Liver (tissue), 9 donors: ENCODE data around the gene ICAM3. TPM values are rescaled to one million over a fixed set of nuclear protein-coding genes. Genes with fewer than 3 reads are reported as not detected.
A peak's percentile ranks its signal among the peaks of the same experiment; 100 is the strongest.

ENCODE experiments used
- DNase-seq: peaks from one replicate; pipeline ENCODE4 v3.0.0-alpha.2; 2017; ENCODE audit warnings: low spot score
- H3K27ac ChIP-seq, 2 donors: one replicate each; pipeline ENCODE4 v1.7.0; 2013; ENCODE audit warnings: inconsistent platforms in 2 of 2, low read length in 2 of 2, control low read depth in 1 of 2, low read depth in 1 of 2, mild to moderate bottlenecking in 1 of 2
- H3K27me3 ChIP-seq, 4 donors: one replicate each; pipeline versions ENCODE4 v1.6.1 to v1.7.0; 2013; ENCODE audit warnings: low read length in 3 of 4, inconsistent platforms in 1 of 4, mild to moderate bottlenecking in 1 of 4, moderate library complexity in 1 of 4; ENCODE audit not compliant: control insufficient read depth in 4 of 4, insufficient read depth in 4 of 4
- H3K36me3 ChIP-seq, 4 donors: one replicate each; pipeline versions ENCODE4 v1.6.1 to v1.7.0; 2013; ENCODE audit warnings: low read length in 3 of 4, mild to moderate bottlenecking in 3 of 4, low read depth in 1 of 4, moderate library complexity in 1 of 4; ENCODE audit not compliant: control insufficient read depth in 4 of 4, insufficient read depth in 3 of 4
- H3K4me1 ChIP-seq, 4 donors: one replicate each; pipeline versions ENCODE4 v1.6.1 to v1.7.0; 2013; ENCODE audit warnings: low read length in 3 of 4, mild to moderate bottlenecking in 3 of 4, moderate library complexity in 1 of 4; ENCODE audit not compliant: control insufficient read depth in 4 of 4, insufficient read depth in 4 of 4
- H3K4me3 ChIP-seq, 3 donors: one replicate each; pipeline versions ENCODE4 v1.6.1 to v1.7.0; 2013; ENCODE audit warnings: low read length in 3 of 3, control low read depth in 1 of 3, low read depth in 1 of 3, mild to moderate bottlenecking in 1 of 3
- H3K9ac ChIP-seq, 2 donors: one replicate each; pipeline ENCODE4 v1.7.0; 2013; ENCODE audit warnings: low read length in 2 of 2, mild to moderate bottlenecking in 2 of 2, moderate library complexity in 2 of 2, control low read depth in 1 of 2, low read depth in 1 of 2
- H3K9me3 ChIP-seq, 4 donors: one replicate each; pipeline versions ENCODE4 v1.6.1 to v1.7.0; 2013; ENCODE audit warnings: low read length in 3 of 4; ENCODE audit not compliant: control insufficient read depth in 4 of 4
- CTCF ChIP-seq: fragments of 150-350 bp; IDR thresholded peaks from 2 replicates; pipeline ENCODE4 v1.5.1; 2017; ENCODE audit warnings: improper control_type of control experiment, low read depth, low read length; ENCODE audit not compliant: missing input control
- EGR1 ChIP-seq, 2 donors: IDR thresholded peaks; 2 replicates each; pipeline ENCODE4 v1.6.1; 2016 to 2018; ENCODE audit warnings: antibody characterized with exemption in 2 of 2, low read depth in 2 of 2
- FOXA1 ChIP-seq: IDR thresholded peaks from 2 replicates; pipeline ENCODE4 v1.6.1; 2016; ENCODE audit warnings: antibody characterized with exemption
- FOXA2 ChIP-seq: IDR thresholded peaks from 2 replicates; pipeline ENCODE4 v1.6.1; 2016; ENCODE audit warnings: antibody characterized with exemption
- GABPA ChIP-seq, 2 donors: IDR thresholded peaks in 1 of 2; conservative IDR thresholded peaks in 1 of 2; 2 replicates each; pipeline ENCODE4 v1.6.1; 2016; ENCODE audit warnings: antibody characterized with exemption in 2 of 2, mild to moderate bottlenecking in 1 of 2, moderate library complexity in 1 of 2
- HNF4A ChIP-seq, 2 donors: conservative IDR thresholded peaks; 2 replicates each; pipeline ENCODE4 v1.6.1; 2016; ENCODE audit warnings: antibody characterized with exemption in 2 of 2, mild to moderate bottlenecking in 2 of 2
- HNF4G ChIP-seq: IDR thresholded peaks from 2 replicates; pipeline ENCODE4 v1.6.1; 2016; ENCODE audit warnings: antibody characterized with exemption
- JUND ChIP-seq, 2 donors: IDR thresholded peaks; 2 replicates each; pipeline ENCODE4 v1.6.1; 2016; ENCODE audit warnings: antibody characterized with exemption in 2 of 2
- NR2F2 ChIP-seq: IDR thresholded peaks from 2 replicates; pipeline ENCODE4 v1.6.1; 2016; ENCODE audit warnings: antibody characterized with exemption
- RAD21 ChIP-seq, 2 donors: IDR thresholded peaks; 2 replicates each; pipeline ENCODE4 v1.6.1; 2016; ENCODE audit warnings: antibody characterized with exemption in 2 of 2, mild to moderate bottlenecking in 2 of 2
- RXRA ChIP-seq, 2 donors: IDR thresholded peaks; 2 replicates each; pipeline ENCODE4 v1.6.1; 2017 to 2018; ENCODE audit warnings: antibody characterized with exemption in 2 of 2, mild to moderate bottlenecking in 1 of 2
- SP1 ChIP-seq: IDR thresholded peaks from 2 replicates; pipeline ENCODE4 v1.6.1; 2018; ENCODE audit warnings: antibody characterized with exemption, mild to moderate bottlenecking
- TAF1 ChIP-seq: conservative IDR thresholded peaks from 2 replicates; pipeline ENCODE4 v1.6.1; 2016; ENCODE audit warnings: antibody characterized with exemption, mild to moderate bottlenecking
- YY1 ChIP-seq: IDR thresholded peaks from 2 replicates; pipeline ENCODE4 v1.6.1; 2016; ENCODE audit warnings: antibody characterized with exemption, mild to moderate bottlenecking
- WGBS: extraction: QIAGEN DNeasy Blood & Tissue Kit; methylation state at CpG from one replicate; pipeline ENCODE4 v1.1.7; 2013; 5-methylcytosine and 5-hydroxymethylcytosine counted together
- polyA plus RNA-seq, 2 donors: library from polyadenylated mRNA; stranded (reverse) in 1 of 2; unstranded in 1 of 2; fragments of 200-250 nt in 1 of 2; fragments of >200 nt in 1 of 2; fragmentation: Nextera tagmentation in 1 of 2; extraction: Ambion mirVana in 1 of 2; gene quantifications; one replicate each; pipeline versions ENCODE4 v1.2.1 to v1.2.3, GENCODE V29; 2013 to 2015
- total RNA-seq, 2 donors: library from RNA; depleted of rRNA; stranded (reverse); fragments of >200 nt; gene quantifications; one replicate each; pipeline ENCODE4 v1.2.3, GENCODE V29; 2014
- TF ChIP-seq, protein P1 (sequence below): IDR thresholded peaks from 2 replicates; pipeline ENCODE4 v1.6.1; 2016; ENCODE audit warnings: antibody characterized with exemption
- TF ChIP-seq, protein P2 (sequence below): IDR thresholded peaks from 2 replicates; pipeline ENCODE4 v1.6.1; 2016; ENCODE audit warnings: antibody characterized with exemption
- TF ChIP-seq, protein P3 (sequence below): IDR thresholded peaks from 2 replicates; pipeline ENCODE4 v1.6.1; 2016; ENCODE audit warnings: antibody characterized with exemption
- TF ChIP-seq, protein P4 (sequence below): IDR thresholded peaks from 2 replicates; pipeline ENCODE4 v1.6.1; 2016; ENCODE audit warnings: antibody characterized with exemption, mild to moderate bottlenecking
- donor health status: healthy.
- donor health status: healthy.
- donor health status: healthy.
- donor health status: healthy.
- donor health status: healthy.

The ICAM3 gene
- total and polyA plus RNA-seq, 4 donors: 15.9 to 62.8 (median 21.0) TPM

GRCh38 chr19:10346509-10346908 is 7.1 kb upstream of the ICAM3 start:
- peaks cover 2 to 10% (median 6%) of the 10 kb centered on the region in 4 donors for H3K36me3 ChIP-seq
- peak overlapping the region in 1 of 2 donors; percentile 5 for H3K9ac ChIP-seq
- H3K27me3 ChIP-seq: no peaks in the 10 kb centered on the region
- DNase-seq: no peak
- H3K4me1 ChIP-seq: peaks cover 0 to 6% (median 0%) of the 10 kb centered on the region in 4 donors
- no peak overlapping the region for H3K4me3 ChIP-seq
- H3K27ac ChIP-seq: peak overlapping the region; percentile 65 to 88
- 26% methylated on average over 10 of the region's 10 CpGs for WGBS
- peak; percentile 89 for TF ChIP-seq SP1
- TF ChIP-seq, protein P1, sequence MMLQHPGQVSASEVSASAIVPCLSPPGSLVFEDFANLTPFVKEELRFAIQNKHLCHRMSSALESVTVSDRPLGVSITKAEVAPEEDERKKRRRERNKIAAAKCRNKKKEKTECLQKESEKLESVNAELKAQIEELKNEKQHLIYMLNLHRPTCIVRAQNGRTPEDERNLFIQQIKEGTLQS: no peak
- TF ChIP-seq FOXA1: peak; percentile 78
- TF ChIP-seq EGR1 (IDR thresholded peaks at IDR 0.05; ENCODE audit: low read depth in 2 of 2): peak; percentile 97
- no peak for TF ChIP-seq NR2F2
- TF ChIP-seq TAF1: peak; percentile 76
- TF ChIP-seq, protein P2, sequence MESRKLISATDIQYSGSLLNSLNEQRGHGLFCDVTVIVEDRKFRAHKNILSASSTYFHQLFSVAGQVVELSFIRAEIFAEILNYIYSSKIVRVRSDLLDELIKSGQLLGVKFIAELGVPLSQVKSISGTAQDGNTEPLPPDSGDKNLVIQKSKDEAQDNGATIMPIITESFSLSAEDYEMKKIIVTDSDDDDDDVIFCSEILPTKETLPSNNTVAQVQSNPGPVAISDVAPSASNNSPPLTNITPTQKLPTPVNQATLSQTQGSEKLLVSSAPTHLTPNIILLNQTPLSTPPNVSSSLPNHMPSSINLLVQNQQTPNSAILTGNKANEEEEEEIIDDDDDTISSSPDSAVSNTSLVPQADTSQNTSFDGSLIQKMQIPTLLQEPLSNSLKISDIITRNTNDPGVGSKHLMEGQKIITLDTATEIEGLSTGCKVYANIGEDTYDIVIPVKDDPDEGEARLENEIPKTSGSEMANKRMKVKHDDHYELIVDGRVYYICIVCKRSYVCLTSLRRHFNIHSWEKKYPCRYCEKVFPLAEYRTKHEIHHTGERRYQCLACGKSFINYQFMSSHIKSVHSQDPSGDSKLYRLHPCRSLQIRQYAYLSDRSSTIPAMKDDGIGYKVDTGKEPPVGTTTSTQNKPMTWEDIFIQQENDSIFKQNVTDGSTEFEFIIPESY: peak; percentile 69
- peak in 1 of 2 donors; percentile 67 for TF ChIP-seq JUND (IDR thresholded peaks at IDR 0.05)
- peak; percentile 33 for TF ChIP-seq HNF4G
- TF ChIP-seq, protein P3, sequence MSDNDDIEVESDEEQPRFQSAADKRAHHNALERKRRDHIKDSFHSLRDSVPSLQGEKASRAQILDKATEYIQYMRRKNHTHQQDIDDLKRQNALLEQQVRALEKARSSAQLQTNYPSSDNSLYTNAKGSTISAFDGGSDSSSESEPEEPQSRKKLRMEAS: peak; percentile 65
- TF ChIP-seq, protein P4, sequence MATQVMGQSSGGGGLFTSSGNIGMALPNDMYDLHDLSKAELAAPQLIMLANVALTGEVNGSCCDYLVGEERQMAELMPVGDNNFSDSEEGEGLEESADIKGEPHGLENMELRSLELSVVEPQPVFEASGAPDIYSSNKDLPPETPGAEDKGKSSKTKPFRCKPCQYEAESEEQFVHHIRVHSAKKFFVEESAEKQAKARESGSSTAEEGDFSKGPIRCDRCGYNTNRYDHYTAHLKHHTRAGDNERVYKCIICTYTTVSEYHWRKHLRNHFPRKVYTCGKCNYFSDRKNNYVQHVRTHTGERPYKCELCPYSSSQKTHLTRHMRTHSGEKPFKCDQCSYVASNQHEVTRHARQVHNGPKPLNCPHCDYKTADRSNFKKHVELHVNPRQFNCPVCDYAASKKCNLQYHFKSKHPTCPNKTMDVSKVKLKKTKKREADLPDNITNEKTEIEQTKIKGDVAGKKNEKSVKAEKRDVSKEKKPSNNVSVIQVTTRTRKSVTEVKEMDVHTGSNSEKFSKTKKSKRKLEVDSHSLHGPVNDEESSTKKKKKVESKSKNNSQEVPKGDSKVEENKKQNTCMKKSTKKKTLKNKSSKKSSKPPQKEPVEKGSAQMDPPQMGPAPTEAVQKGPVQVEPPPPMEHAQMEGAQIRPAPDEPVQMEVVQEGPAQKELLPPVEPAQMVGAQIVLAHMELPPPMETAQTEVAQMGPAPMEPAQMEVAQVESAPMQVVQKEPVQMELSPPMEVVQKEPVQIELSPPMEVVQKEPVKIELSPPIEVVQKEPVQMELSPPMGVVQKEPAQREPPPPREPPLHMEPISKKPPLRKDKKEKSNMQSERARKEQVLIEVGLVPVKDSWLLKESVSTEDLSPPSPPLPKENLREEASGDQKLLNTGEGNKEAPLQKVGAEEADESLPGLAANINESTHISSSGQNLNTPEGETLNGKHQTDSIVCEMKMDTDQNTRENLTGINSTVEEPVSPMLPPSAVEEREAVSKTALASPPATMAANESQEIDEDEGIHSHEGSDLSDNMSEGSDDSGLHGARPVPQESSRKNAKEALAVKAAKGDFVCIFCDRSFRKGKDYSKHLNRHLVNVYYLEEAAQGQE: peak; percentile 84
- TF ChIP-seq HNF4A (conservative IDR thresholded peaks at IDR 0.05): peak; percentile 57 to 76
- TF ChIP-seq CTCF: no peak
- TF ChIP-seq YY1: peak; percentile 89
- TF ChIP-seq RAD21 (IDR thresholded peaks at IDR 0.05): peak in 1 of 2 donors; percentile 47
- TF ChIP-seq FOXA2: peak; percentile 87
- peak in 1 of 2 donors; percentile 30 for TF ChIP-seq GABPA (IDR thresholded peaks at IDR 0.05 in 1 of 2, conservative IDR thresholded peaks at IDR 0.05 in 1 of 2)
- peak; percentile 40 to 86 for TF ChIP-seq RXRA (IDR thresholded peaks at IDR 0.05)
- H3K9me3 ChIP-seq: no peaks in the 10 kb centered on the region
